Right lobe of liver (tissue), 4 donors: ENCODE measurements around the gene KLHL26.

ENCODE experiments used
- CTCF ChIP-seq, 4 donors: fragments of 200-600 bp in 3 of 4; fragments of 450-650 bp in 1 of 4; IDR thresholded peaks; one replicate each; pipeline versions ENCODE4 v1.5.1 to v1.8.0; 2016 to 2022; ENCODE audit warnings: antibody characterized with exemption in 4 of 4, mild to moderate bottlenecking in 2 of 4
- POLR2A ChIP-seq: fragments of 450-650 bp; IDR thresholded peaks from one replicate; pipeline ENCODE4 v1.6.1; 2017; ENCODE audit warnings: antibody characterized with exemption, mild to moderate bottlenecking
- donor health status: DM: no; HTN: no; CAD: no.
- donor health status: DM: no; HTN: no; CAD: no.
- donor health status: DM: no; HTN: yes; CAD: no.

- TF ChIP-seq CTCF (IDR thresholded peaks at IDR 0.05) (no peak), POLR2A (no peak)
Observed at GRCh38 chr19:18604820-18605159, 32.0 kb upstream of the KLHL26 start.
